HEK293 (cell line): Measurements from ENCODE around the gene ELL2.
"Not testable (repeated sequence)": the region's sequence is repeated elsewhere in the genome, so short reads cannot be mapped to it uniquely, and the experiment has no call there.

ENCODE experiments used
- CTCF ChIA-PET: fragments of 350-600 bp; formaldehyde crosslinking; extraction: SDS; loops from one replicate; lab custom pipeline; 2021; ENCODE audit warnings: antibody characterized with exemption; lab: Yijun Ruan, JAX
- POLR2A ChIA-PET: fragments of 300-600 bp; formaldehyde crosslinking; extraction: SDS; loops from one replicate; lab custom pipeline; 2020; ENCODE audit warnings: antibody characterized with exemption, inconsistent platforms; lab: Yijun Ruan, JAX
- H3K27ac ChIP-seq: fragments of 200-500 bp; sonication (Bioruptor generic); 2 replicates; pipeline ENCODE4 v1.5.1; 2014; ENCODE audit warnings: low read depth, low read length, control low read depth, inconsistent platforms; ENCODE audit errors: extremely low read depth
- H3K36me3 ChIP-seq, 2 experiments: fragments of 200-500 bp in 1 of 2; sonication (Bioruptor generic) in 1 of 2; 1 replicate in 1 of 2; 2 replicates in 1 of 2; pipeline ENCODE4 v1.5.1; 2014 to 2017; ENCODE audit warnings: inconsistent platforms in 2 of 2, low read length in 2 of 2; ENCODE audit not compliant: control insufficient read depth in 2 of 2, insufficient read depth in 1 of 2
- H3K4me1 ChIP-seq: fragments of 200-500 bp; sonication (Bioruptor generic); 2 replicates; pipeline ENCODE4 v1.5.1; 2014; ENCODE audit warnings: mild to moderate bottlenecking, low read length, inconsistent platforms; ENCODE audit not compliant: control insufficient read depth, insufficient read depth
- H3K4me3 ChIP-seq: 2 replicates; pipeline ENCODE4 v1.5.1; 2011; ENCODE audit warnings: low read depth, mild to moderate bottlenecking, control low read depth, low read length, moderate library complexity
- H3K9me3 ChIP-seq: fragments of 200-500 bp; sonication (Bioruptor generic); 2 replicates; pipeline ENCODE4 v1.5.1; 2014; ENCODE audit warnings: low read depth, low read length, inconsistent platforms; ENCODE audit not compliant: control insufficient read depth, insufficient read depth
- BCL11B ChIP-seq: fragments of 450-650 bp; formaldehyde crosslinking; IDR thresholded peaks from 2 replicates; pipeline ENCODE4 v1.5.1; 2016; ENCODE audit warnings: low read depth, missing biosample characterization, missing genetic modification characterization
- GLIS1 ChIP-seq: fragments of 450-650 bp; formaldehyde crosslinking; IDR thresholded peaks from 2 replicates; pipeline ENCODE4 v1.5.1; 2016; ENCODE audit warnings: missing biosample characterization, missing genetic modification characterization
- KLF17 ChIP-seq: fragments of 450-650 bp; formaldehyde crosslinking; IDR thresholded peaks from 2 replicates; pipeline ENCODE4 v1.5.1; 2016; ENCODE audit warnings: missing biosample characterization, missing genetic modification characterization
- PRDM6 ChIP-seq: fragments of 450-650 bp; formaldehyde crosslinking; IDR thresholded peaks from 2 replicates; pipeline ENCODE4 v1.5.1; 2017; ENCODE audit warnings: missing biosample characterization, missing genetic modification characterization
- SP7 ChIP-seq: fragments of 450-650 bp; formaldehyde crosslinking; IDR thresholded peaks from 2 replicates; pipeline ENCODE4 v1.5.1; 2016; ENCODE audit warnings: missing biosample characterization, missing genetic modification characterization
- WT1 ChIP-seq: fragments of 450-650 bp; formaldehyde crosslinking; IDR thresholded peaks from 2 replicates; pipeline ENCODE4 v1.5.1; 2016; ENCODE audit warnings: missing biosample characterization, missing genetic modification characterization
- ZFHX2 ChIP-seq: fragments of 450-650 bp; formaldehyde crosslinking; conservative IDR thresholded peaks from 2 replicates; pipeline ENCODE4 v1.5.1; 2016; ENCODE audit warnings: missing biosample characterization, missing genetic modification characterization
- ZIC2 ChIP-seq: fragments of 450-650 bp; formaldehyde crosslinking; IDR thresholded peaks from 2 replicates; pipeline ENCODE4 v1.5.1; 2016; ENCODE audit warnings: missing biosample characterization, missing genetic modification characterization
- ZNF148 ChIP-seq: fragments of 450-650 bp; formaldehyde crosslinking; IDR thresholded peaks from 2 replicates; pipeline ENCODE4 v1.5.0; 2017; ENCODE audit warnings: missing biosample characterization, missing genetic modification characterization, borderline replicate concordance
- ZNF202 ChIP-seq: fragments of 450-650 bp; formaldehyde crosslinking; IDR thresholded peaks from 2 replicates; pipeline ENCODE4 v1.5.1; 2016; ENCODE audit warnings: missing biosample characterization, missing genetic modification characterization, borderline replicate concordance
- ZNF629 ChIP-seq: fragments of 450-650 bp; formaldehyde crosslinking; IDR thresholded peaks from 2 replicates; pipeline ENCODE4 v1.5.1; 2017; ENCODE audit warnings: missing biosample characterization, missing genetic modification characterization

Gene ELL2

GRCh38 chr5:95928724-95929253, 32.9 kb downstream of the ELL2 start:
- no peak overlapping the region for H3K4me3 ChIP-seq
- CTCF ChIA-PET = no interaction called here

GRCh38 chr5:95927927-95928723, 33.5 kb downstream of the ELL2 start:
- no peaks in the 10 kb centered on the region for H3K36me3 ChIP-seq
- H3K4me1 ChIP-seq = peaks cover 27% of the 10 kb centered on the region
- H3K9me3 ChIP-seq = no peaks in the 10 kb centered on the region
- ChIA-PET POLR2A (interaction anchor here (0.6 kb wide), 1 partner anchor 150 kb away, joined by 3 read pairs; no protein-coding TSS in a partner anchor), CTCF (interaction anchor here (0.6 kb wide), 1 partner anchor 9 kb away, joined by 4 read pairs; no protein-coding TSS in a partner anchor)
- H3K27ac ChIP-seq = peak overlapping the region; percentile 16; the same call in 1 of the 2 replicates
- no peak overlapping the region for H3K4me3 ChIP-seq
- TF ChIP-seq PRDM6 (tag by site-specific recombination) (0 out of 2 replicates have a peak, but pooled peaks have one; percentile 13), GLIS1 (0 out of 2 replicates have a peak, but pooled peaks have one; percentile 9), BCL11B (tag by site-specific recombination) (no peak), ZFHX2 (no peak), SP7 (tag by site-specific recombination) (0 out of 2 replicates have a peak, but pooled peaks have one; percentile 34), ZIC2 (no peak), WT1 (tag by site-specific recombination) (peak; percentile 35; the same call in 1 of the 2 replicates)

More at GRCh38 chr5:95928724-95929253, 32.9 kb downstream of the ELL2 start:
- POLR2A ChIA-PET = interaction anchor here (0.6 kb wide), 1 partner anchor 151 kb away, joined by 3 read pairs; no protein-coding TSS in a partner anchor
- peaks cover 27% of the 10 kb centered on the region for H3K4me1 ChIP-seq
- TF ChIP-seq ZNF148 (no peak), ZNF202 (0 out of 2 replicates have a peak, but pooled peaks have one; percentile 25), KLF17 (tag by site-specific recombination) (no peak), ZNF629 (tag by site-specific recombination) (no peak), ZIC2 (no peak)
- H3K9me3 ChIP-seq = no peaks in the 10 kb centered on the region
- no peaks in the 10 kb centered on the region for H3K36me3 ChIP-seq
- peak overlapping the region; percentile 16; the same call in 1 of the 2 replicates for H3K27ac ChIP-seq

- H3K4me3 ChIP-seq, POLR2A ChIA-PET, H3K36me3 ChIP-seq, H3K9me3 ChIP-seq, H3K27ac ChIP-seq, CTCF ChIA-PET: not testable (repeated sequence)
- H3K4me1 ChIP-seq = peaks cover 27% of the 10 kb centered on the region
These were observed 34.4 kb downstream of the ELL2 start for GRCh38 chr5:95927300-95927699.
